Ascending aorta (tissue), 2 donors: ENCODE measurements around the gene ZMAT5. TPM values are rescaled to one million over a fixed set of nuclear protein-coding genes. Genes with fewer than 3 reads are reported as not detected.

Experiments
- DNase-seq, 2 donors: peaks; one replicate each; pipeline ENCODE4 v3.0.0-alpha.2; 2019; ENCODE audit warnings: low spot score in 2 of 2
- H3K27ac ChIP-seq, 2 donors: fragments of 200-600 bp; sonication (generic); one replicate each; pipeline ENCODE4 v1.5.1; 2016 to 2017; ENCODE audit warnings: mild to moderate bottlenecking in 1 of 2
- H3K27me3 ChIP-seq: fragments of 200-600 bp; sonication (generic); one replicate; pipeline ENCODE4 v1.5.1; 2017
- H3K36me3 ChIP-seq, 2 donors: fragments of 200-600 bp; sonication (generic); one replicate each; pipeline ENCODE4 v1.5.1; 2016
- H3K4me1 ChIP-seq, 2 donors: fragments of 200-600 bp; sonication (generic); one replicate each; pipeline ENCODE4 v1.5.1; 2016 to 2017; ENCODE audit warnings: mild to moderate bottlenecking in 1 of 2
- H3K4me3 ChIP-seq, 2 donors: fragments of 200-600 bp; sonication (generic); one replicate each; pipeline ENCODE4 v1.5.1; 2016 to 2017; ENCODE audit warnings: mild to moderate bottlenecking in 1 of 2
- H3K9me3 ChIP-seq, 2 donors: fragments of 200-600 bp; sonication (generic); one replicate each; pipeline ENCODE4 v1.5.1; 2016
- CTCF ChIP-seq, 3 experiments: fragments of 200-600 bp in 2 of 3; fragments of 450-650 bp in 1 of 3; sonication (generic) in 2 of 3; IDR thresholded peaks; one replicate each; pipeline ENCODE4 v1.5.1; 2016 to 2019; ENCODE audit warnings: antibody characterized with exemption in 3 of 3, mild to moderate bottlenecking in 1 of 3, moderate library complexity in 1 of 3
- intact Hi-C: fragments of 100-400 bp; cut with DNase I; formaldehyde crosslinking; loops from one replicate; pipeline ENCODE4 v1.15.1; 2023
- total RNA-seq: library from RNA; depleted of rRNA; stranded (reverse); fragments of >200 nt; gene quantifications from one replicate; pipeline ENCODE4 v1.1.0, GENCODE V29; 2016

ZMAT5 gene
- total RNA-seq, 1 donor from 2014 or later, result 59.3 TPM

- no peaks in the 10 kb centered on the region for H3K27me3 ChIP-seq
- H3K4me1 ChIP-seq, result no peaks in the 10 kb centered on the region
- no peak for DNase-seq
- H3K4me3 ChIP-seq, result no peak overlapping the region
- no peak overlapping the region for H3K27ac ChIP-seq
- intact Hi-C loops, result no loop called here
- H3K36me3 ChIP-seq, result peaks cover 59 to 84% of the 10 kb centered on the region in 2 donors
- no peaks in the 10 kb centered on the region for H3K9me3 ChIP-seq
- TF ChIP-seq CTCF (IDR thresholded peaks at IDR 0.05), result no peak
These were observed 46.8 kb upstream of the ZMAT5 start for GRCh38 chr22:29813563-29813962.

- intact Hi-C loops, result no loop called here
- no peaks in the 10 kb centered on the region for H3K4me1 ChIP-seq
- no peaks in the 10 kb centered on the region for H3K27me3 ChIP-seq
- no peak for TF ChIP-seq CTCF (IDR thresholded peaks at IDR 0.05)
- H3K27ac ChIP-seq, result no peak overlapping the region
- H3K4me3 ChIP-seq, result no peak overlapping the region
- no peaks in the 10 kb centered on the region for H3K9me3 ChIP-seq
- peaks cover 64 to 85% of the 10 kb centered on the region in 2 donors for H3K36me3 ChIP-seq
- no peak for DNase-seq
These were observed 46.3 kb upstream of the ZMAT5 start for GRCh38 chr22:29813126-29813525.

- no peaks in the 10 kb centered on the region for H3K4me1 ChIP-seq
- no peaks in the 10 kb centered on the region for H3K9me3 ChIP-seq
- H3K27ac ChIP-seq, result no peak overlapping the region
- TF ChIP-seq CTCF (IDR thresholded peaks at IDR 0.05), result no peak
- H3K27me3 ChIP-seq, result no peaks in the 10 kb centered on the region
- peaks cover 75 to 89% of the 10 kb centered on the region in 2 donors for H3K36me3 ChIP-seq
- intact Hi-C loops, result no loop called here
- H3K4me3 ChIP-seq, result no peak overlapping the region
- DNase-seq, result no peak
These were observed 44.6 kb upstream of the ZMAT5 start for GRCh38 chr22:29811377-29811776.

- H3K27me3 ChIP-seq, result no peaks in the 10 kb centered on the region
- no peak overlapping the region for H3K27ac ChIP-seq
- no peak overlapping the region for H3K4me3 ChIP-seq
- no peak for DNase-seq
- intact Hi-C loops, result no loop called here
- H3K4me1 ChIP-seq, result no peaks in the 10 kb centered on the region
- H3K9me3 ChIP-seq, result no peaks in the 10 kb centered on the region
- TF ChIP-seq CTCF (IDR thresholded peaks at IDR 0.05), result no peak
- peaks cover 86 to 91% of the 10 kb centered on the region in 2 donors for H3K36me3 ChIP-seq
These were observed 43.4 kb upstream of the ZMAT5 start for GRCh38 chr22:29810216-29810615.

GRCh38 chr22:29806196-29806595 is 39.4 kb upstream of the ZMAT5 start:
- no peak for TF ChIP-seq CTCF (IDR thresholded peaks at IDR 0.05)
- Histone ChIP-seq H3K27me3 (no peaks in the 10 kb centered on the region), H3K36me3 (peaks cover 81 to 91% of the 10 kb centered on the region in 2 donors), H3K27ac (no peak overlapping the region), H3K4me1 (no peaks in the 10 kb centered on the region), H3K4me3 (no peak overlapping the region), H3K9me3 (no peaks in the 10 kb centered on the region)
- no peak for DNase-seq
- intact Hi-C loops, result no loop called here

- no peak overlapping the region for H3K27ac ChIP-seq
- no peak overlapping the region for H3K4me3 ChIP-seq
- H3K36me3 ChIP-seq, result peaks cover 79 to 91% of the 10 kb centered on the region in 2 donors
- no peak for TF ChIP-seq CTCF (IDR thresholded peaks at IDR 0.05)
- intact Hi-C loops, result no loop called here
- no peak for DNase-seq
- no peaks in the 10 kb centered on the region for H3K27me3 ChIP-seq
- H3K9me3 ChIP-seq, result no peaks in the 10 kb centered on the region
- no peaks in the 10 kb centered on the region for H3K4me1 ChIP-seq
These were observed 38.2 kb upstream of the ZMAT5 start for GRCh38 chr22:29804985-29805384.
